ENCODE results near the gene LINGO4. TPM values are rescaled to one million over a fixed set of nuclear protein-coding genes. Genes with fewer than 3 reads are reported as not detected.

Gene LINGO4
- polyA plus RNA-seq, 1 donor (not counting 4 experiments of a cell fraction or from before 2014, with no cell fraction given): not detected

GRCh38 chr1:151829352-151830046 is 24.3 kb upstream of the LINGO4 start:
- FAIRE-seq: no peak
- Histone ChIP-seq H3K9me3 (ENCODE audit: control insufficient read depth, low read depth, low read length) (no peaks in the 10 kb centered on the region), H3K4me2 (ENCODE audit: control insufficient read depth, extremely low read depth, insufficient read depth, low read depth, low read length) (peak overlapping the region; percentile 48), H3K27ac (ENCODE audit: control insufficient read depth, insufficient read depth, low read length) (no peak overlapping the region), H3K36me3 (ENCODE audit: control insufficient read depth in 2 of 2, extremely low read depth in 1 of 2, insufficient read depth in 2 of 2, low read length in 2 of 2) (no peaks in the 10 kb centered on the region), H2AFZ (ENCODE audit: control insufficient read depth, low read length) (no peak overlapping the region), H4K20me1 (ENCODE audit: control insufficient read depth, extremely low read depth, insufficient read depth, low read length) (no peaks in the 10 kb centered on the region), H3K4me1 (ENCODE audit: control insufficient read depth, extremely low read depth, insufficient read depth, low read length) (peaks cover 22% of the 10 kb centered on the region), H3K79me2 (ENCODE audit: control insufficient read depth, insufficient read depth, low read length) (no peaks in the 10 kb centered on the region), H3K9ac (ENCODE audit: control insufficient read depth, extremely low read depth, insufficient read depth, low read length) (no peak overlapping the region), H3K4me3 (ENCODE audit: control insufficient read depth in 2 of 3, extremely low read depth in 1 of 3, insufficient read depth in 2 of 3, low read depth in 1 of 3, low read length in 3 of 3) (no peak overlapping the region), H3K9me1 (ENCODE audit: control insufficient read depth, extremely low read depth, insufficient read depth, low read length) (no peaks in the 10 kb centered on the region), H3K27me3 (ENCODE audit: control insufficient read depth, extremely low read depth, insufficient read depth, low read length) (no peaks in the 10 kb centered on the region)
- dilution Hi-C loops (cut with MboI; ENCODE audit: extremely low pct_ligation_motif_present, low sequenced_read_pairs): no loop called here
- no peak for DNase-seq (ENCODE audit: low read depth, low spot score)
- TF ChIP-seq CTCF (optimal IDR thresholded peaks at IDR 0.05 in 1 of 3, IDR thresholded peaks at IDR 0.05 in 1 of 3, conservative IDR thresholded peaks at IDR 0.05 in 1 of 3; ENCODE audit: extremely low read depth in 1 of 3, insufficient read depth in 2 of 3, low read length in 3 of 3) (no peak), EZH2 (IDR thresholded peaks at IDR 0.05; ENCODE audit: low read length) (no peak)

- Histone ChIP-seq H3K79me2 (ENCODE audit: control insufficient read depth, insufficient read depth, low read length) (no peaks in the 10 kb centered on the region), H3K4me3 (ENCODE audit: control insufficient read depth in 2 of 3, extremely low read depth in 1 of 3, insufficient read depth in 2 of 3, low read depth in 1 of 3, low read length in 3 of 3) (no peak overlapping the region), H3K4me2 (ENCODE audit: control insufficient read depth, extremely low read depth, insufficient read depth, low read depth, low read length) (peak overlapping the region; percentile 48), H2AFZ (ENCODE audit: control insufficient read depth, low read length) (no peak overlapping the region), H4K20me1 (ENCODE audit: control insufficient read depth, extremely low read depth, insufficient read depth, low read length) (no peaks in the 10 kb centered on the region), H3K36me3 (ENCODE audit: control insufficient read depth in 2 of 2, extremely low read depth in 1 of 2, insufficient read depth in 2 of 2, low read length in 2 of 2) (no peaks in the 10 kb centered on the region), H3K27ac (ENCODE audit: control insufficient read depth, insufficient read depth, low read length) (no peak overlapping the region), H3K4me1 (ENCODE audit: control insufficient read depth, extremely low read depth, insufficient read depth, low read length) (peaks cover 22% of the 10 kb centered on the region), H3K27me3 (ENCODE audit: control insufficient read depth, extremely low read depth, insufficient read depth, low read length) (no peaks in the 10 kb centered on the region), H3K9me1 (ENCODE audit: control insufficient read depth, extremely low read depth, insufficient read depth, low read length) (no peaks in the 10 kb centered on the region), H3K9me3 (ENCODE audit: control insufficient read depth, low read depth, low read length) (no peaks in the 10 kb centered on the region), H3K9ac (ENCODE audit: control insufficient read depth, extremely low read depth, insufficient read depth, low read length) (no peak overlapping the region)
- TF ChIP-seq EZH2 (IDR thresholded peaks at IDR 0.05; ENCODE audit: low read length) (no peak), CTCF (optimal IDR thresholded peaks at IDR 0.05 in 1 of 3, IDR thresholded peaks at IDR 0.05 in 1 of 3, conservative IDR thresholded peaks at IDR 0.05 in 1 of 3; ENCODE audit: extremely low read depth in 1 of 3, insufficient read depth in 2 of 3, low read length in 3 of 3) (no peak)
- FAIRE-seq: peak; percentile 67
- dilution Hi-C loops (cut with MboI; ENCODE audit: extremely low pct_ligation_motif_present, low sequenced_read_pairs): no loop called here
- DNase-seq (ENCODE audit: low read depth, low spot score): no peak
These were observed 23.7 kb upstream of the LINGO4 start for GRCh38 chr1:151828921-151829320.

All from keratinocyte (primary cell).